Activated B cell treated with CpG ODN at 0.5 μM for 24 hours (primary cell): ENCODE data around the gene LARGE1. TPM values are rescaled to one million over a fixed set of nuclear protein-coding genes. Genes with fewer than 3 reads are reported as not detected.
A peak's percentile ranks its signal among the peaks of the same experiment; 100 is the strongest.

Experiments used
- ATAC-seq: fragments of 200-7000 bp; cut with Tn5 transposase; one replicate; pipeline ENCODE4 v1.10.0; 2021; ENCODE audit warnings: low read depth, mild to moderate bottlenecking, moderate library complexity
- CTCF ChIA-PET: fragments of 350-600 bp; sonication (Branson Sonifier 250); formaldehyde crosslinking; loops from one replicate; lab custom pipeline; 2021; ENCODE audit warnings: antibody characterized with exemption; lab: Charles Lee
- POLR2A ChIA-PET: fragments of 350-600 bp; sonication (Branson Sonifier 250); formaldehyde crosslinking; loops from one replicate; lab custom pipeline; 2021; ENCODE audit warnings: antibody characterized with exemption; lab: Charles Lee
- DNase-seq: peaks from one replicate; pipeline ENCODE4 v3.0.0; 2022
- H3K27ac Mint-ChIP-seq: one replicate; pipeline ENCODE4 v1.8.0; 2020; ENCODE audit warnings: mixed read lengths
- H3K27me3 Mint-ChIP-seq: one replicate; pipeline ENCODE4 v1.8.0; 2021; ENCODE audit warnings: mixed read lengths
- H3K36me3 Mint-ChIP-seq: one replicate; pipeline ENCODE4 v1.8.0; 2021; ENCODE audit warnings: low read depth, mixed read lengths
- H3K4me1 Mint-ChIP-seq: one replicate; pipeline ENCODE4 v1.8.0; 2021; ENCODE audit warnings: mixed read lengths
- H3K4me3 Mint-ChIP-seq: one replicate; pipeline ENCODE4 v1.8.0; 2020; ENCODE audit warnings: mild to moderate bottlenecking, mixed read lengths
- H3K9me3 Mint-ChIP-seq: one replicate; pipeline ENCODE4 v1.8.0; 2020; ENCODE audit warnings: mixed read lengths
- CTCF ChIP-seq: fragments of 200-600 bp; IDR thresholded peaks from one replicate; pipeline ENCODE4 v1.8.0; 2022; ENCODE audit warnings: antibody characterized with exemption, mild to moderate bottlenecking
- intact Hi-C: fragments of 100-400 bp; cut with micrococcal nuclease; formaldehyde crosslinking; loops from one replicate; pipeline ENCODE4 v1.15.1; 2024
- total RNA-seq: library from RNA; stranded (reverse); gene quantifications from 2 replicates; pipeline ENCODE4 v1.2.3, GENCODE V29; 2022

The LARGE1 gene
- total RNA-seq, 1 donor from 2014 or later = 22.2 TPM

- intact Hi-C loops = no loop called here
- TF ChIP-seq CTCF = no peak
- Mint-ChIP-seq H3K27me3 (no peaks in the 10 kb centered on the region), H3K4me1 (peaks cover 81% of the 10 kb centered on the region), H3K27ac (peak overlapping the region; percentile 8), H3K4me3 (no peak overlapping the region), H3K9me3 (peaks cover 3% of the 10 kb centered on the region), H3K36me3 (peaks cover 2% of the 10 kb centered on the region)
- DNase-seq (no peak), ATAC-seq (no peak)
- CTCF ChIA-PET = interaction anchor here (1.0 to 1.5 kb wide), 2 partner anchors 13 to 264 kb away, joined by 3 to 4 read pairs; no protein-coding TSS in a partner anchor
- POLR2A ChIA-PET = interaction anchor here (0.6 kb wide), 1 partner anchor 1919 kb away, joined by 4 read pairs; no protein-coding TSS in a partner anchor
These were observed 354.7 kb downstream of the LARGE1 start for GRCh38 chr22:33565580-33565995.

GRCh38 chr22:33564683-33565082, 355.6 kb downstream of the LARGE1 start:
- DNase-seq (no peak), ATAC-seq (no peak)
- no peak for TF ChIP-seq CTCF
- Mint-ChIP-seq H3K36me3 (peaks cover 2% of the 10 kb centered on the region), H3K4me3 (no peak overlapping the region), H3K27ac (no peak overlapping the region), H3K9me3 (peaks cover 3% of the 10 kb centered on the region), H3K27me3 (no peaks in the 10 kb centered on the region), H3K4me1 (peaks cover 72% of the 10 kb centered on the region)
- intact Hi-C loops = no loop called here
- ChIA-PET POLR2A (no interaction called here), CTCF (interaction anchor here (2.4 kb wide), 1 partner anchor 46 kb away, joined by 6 read pairs; no protein-coding TSS in a partner anchor)

GRCh38 chr22:33563220-33563964, 356.9 kb downstream of the LARGE1 start:
- POLR2A ChIA-PET = interaction anchor here (0.6 kb wide), 2 partner anchors 16 to 165 kb away, joined by 3 to 11 read pairs; no protein-coding TSS in a partner anchor
- Mint-ChIP-seq H3K27me3 (no peaks in the 10 kb centered on the region), H3K36me3 (peaks cover 7% of the 10 kb centered on the region), H3K4me3 (peak overlapping the region; percentile 51), H3K27ac (peak overlapping the region; percentile 62), H3K9me3 (peaks cover 3% of the 10 kb centered on the region), H3K4me1 (peaks cover 59% of the 10 kb centered on the region)
- ATAC-seq = peak; percentile 23
- CTCF ChIA-PET = interaction anchor here (1.2 to 2.4 kb wide), 2 partner anchors 44 to 355 kb away, joined by 3 to 6 read pairs; no protein-coding TSS in a partner anchor
- TF ChIP-seq CTCF = no peak
- no peak for DNase-seq
- intact Hi-C loops = loop anchor here (1.0 kb wide), 1 partner anchor 16 kb away; no protein-coding TSS in a partner anchor

GRCh38 chr22:33562501-33562900, 357.8 kb downstream of the LARGE1 start:
- DNase-seq (no peak), ATAC-seq (no peak)
- Mint-ChIP-seq H3K4me1 (peaks cover 50% of the 10 kb centered on the region), H3K4me3 (no peak overlapping the region), H3K27ac (no peak overlapping the region), H3K27me3 (no peaks in the 10 kb centered on the region), H3K36me3 (peaks cover 11% of the 10 kb centered on the region), H3K9me3 (peaks cover 3% of the 10 kb centered on the region)
- intact Hi-C loops = no loop called here
- CTCF ChIA-PET = interaction anchor here (1.1 to 2.4 kb wide), 5 partner anchors 9 to 356 kb away, joined by 3 to 8 read pairs (median 4); no protein-coding TSS in a partner anchor
- POLR2A ChIA-PET = interaction anchor here (0.6 kb wide), 2 partner anchors 17 to 166 kb away, joined by 3 to 11 read pairs; no protein-coding TSS in a partner anchor
- TF ChIP-seq CTCF = no peak
